HEK293 (cell line): ENCODE data around the gene WDR89.

Experiments
- CTCF ChIA-PET: fragments of 350-600 bp; formaldehyde crosslinking; extraction: SDS; loops from one replicate; lab custom pipeline; 2021; ENCODE audit warnings: antibody characterized with exemption; lab: Yijun Ruan, JAX
- POLR2A ChIA-PET: fragments of 300-600 bp; formaldehyde crosslinking; extraction: SDS; loops from one replicate; lab custom pipeline; 2020; ENCODE audit warnings: antibody characterized with exemption, inconsistent platforms; lab: Yijun Ruan, JAX
- H3K27ac ChIP-seq: fragments of 200-500 bp; sonication (Bioruptor generic); 2 replicates; pipeline ENCODE4 v1.5.1; 2014; ENCODE audit warnings: low read depth, low read length, control low read depth, inconsistent platforms; ENCODE audit errors: extremely low read depth
- H3K36me3 ChIP-seq, 2 experiments: fragments of 200-500 bp in 1 of 2; sonication (Bioruptor generic) in 1 of 2; 1 replicate in 1 of 2; 2 replicates in 1 of 2; pipeline ENCODE4 v1.5.1; 2014 to 2017; ENCODE audit warnings: inconsistent platforms in 2 of 2, low read length in 2 of 2; ENCODE audit not compliant: control insufficient read depth in 2 of 2, insufficient read depth in 1 of 2
- H3K4me1 ChIP-seq: fragments of 200-500 bp; sonication (Bioruptor generic); 2 replicates; pipeline ENCODE4 v1.5.1; 2014; ENCODE audit warnings: mild to moderate bottlenecking, low read length, inconsistent platforms; ENCODE audit not compliant: control insufficient read depth, insufficient read depth
- H3K4me3 ChIP-seq: 2 replicates; pipeline ENCODE4 v1.5.1; 2011; ENCODE audit warnings: low read depth, mild to moderate bottlenecking, control low read depth, low read length, moderate library complexity
- H3K9me3 ChIP-seq: fragments of 200-500 bp; sonication (Bioruptor generic); 2 replicates; pipeline ENCODE4 v1.5.1; 2014; ENCODE audit warnings: low read depth, low read length, inconsistent platforms; ENCODE audit not compliant: control insufficient read depth, insufficient read depth
- KLF1 ChIP-seq: fragments of 450-650 bp; formaldehyde crosslinking; IDR thresholded peaks from 2 replicates; pipeline ENCODE4 v1.5.1; 2016; ENCODE audit warnings: missing biosample characterization, missing genetic modification characterization
- KLF9 ChIP-seq: fragments of 450-650 bp; formaldehyde crosslinking; IDR thresholded peaks from 2 replicates; pipeline ENCODE4 v1.5.1; 2016; ENCODE audit warnings: missing biosample characterization, missing genetic modification characterization, low read depth
- WT1 ChIP-seq: fragments of 450-650 bp; formaldehyde crosslinking; IDR thresholded peaks from 2 replicates; pipeline ENCODE4 v1.5.1; 2016; ENCODE audit warnings: missing biosample characterization, missing genetic modification characterization
- YY2 ChIP-seq: fragments of 450-650 bp; formaldehyde crosslinking; IDR thresholded peaks from 2 replicates; pipeline ENCODE4 v1.5.1; 2016; ENCODE audit warnings: missing biosample characterization, missing genetic modification characterization
- ZFP69B ChIP-seq: fragments of 450-650 bp; formaldehyde crosslinking; IDR thresholded peaks from 2 replicates; pipeline ENCODE4 v1.5.1; 2016; ENCODE audit warnings: missing biosample characterization, missing genetic modification characterization
- ZNF140 ChIP-seq: fragments of 450-650 bp; formaldehyde crosslinking; IDR thresholded peaks from 2 replicates; pipeline ENCODE4 v1.5.1; 2016; ENCODE audit warnings: missing biosample characterization, missing genetic modification characterization
- ZNF16 ChIP-seq: fragments of 450-650 bp; formaldehyde crosslinking; IDR thresholded peaks from 2 replicates; pipeline ENCODE4 v1.5.1; 2016; ENCODE audit warnings: low read depth, missing biosample characterization, missing genetic modification characterization
- ZNF214 ChIP-seq: fragments of 450-650 bp; formaldehyde crosslinking; IDR thresholded peaks from 2 replicates; pipeline ENCODE4 v1.5.1; 2017; ENCODE audit warnings: missing biosample characterization, mild to moderate bottlenecking, missing genetic modification characterization, borderline replicate concordance
- ZNF266 ChIP-seq: fragments of 450-650 bp; formaldehyde crosslinking; IDR thresholded peaks from 2 replicates; pipeline ENCODE4 v1.5.1; 2016; ENCODE audit warnings: missing biosample characterization, missing genetic modification characterization, low read depth
- ZNF561 ChIP-seq: fragments of 450-650 bp; IDR thresholded peaks from 2 replicates; pipeline ENCODE4 v1.5.1; 2018; ENCODE audit warnings: missing biosample characterization, missing genetic modification characterization, borderline replicate concordance
- ZNF585B ChIP-seq: fragments of 450-650 bp; formaldehyde crosslinking; IDR thresholded peaks from 2 replicates; pipeline ENCODE4 v1.5.1; 2016; ENCODE audit warnings: missing biosample characterization, missing genetic modification characterization
- ZNF658 ChIP-seq: fragments of 450-650 bp; formaldehyde crosslinking; IDR thresholded peaks from 2 replicates; pipeline ENCODE4; 2016; ENCODE audit warnings: missing biosample characterization, missing genetic modification characterization
- ZNF664 ChIP-seq: fragments of 450-650 bp; formaldehyde crosslinking; IDR thresholded peaks from 2 replicates; pipeline ENCODE4 v1.5.1; 2016; ENCODE audit warnings: missing biosample characterization, missing genetic modification characterization
- ZNF707 ChIP-seq: fragments of 450-650 bp; formaldehyde crosslinking; IDR thresholded peaks from 2 replicates; pipeline ENCODE4 v1.5.1; 2016; ENCODE audit warnings: missing biosample characterization, missing genetic modification characterization
- TF ChIP-seq, protein P1 (sequence below): fragments of 450-650 bp; IDR thresholded peaks from 2 replicates; pipeline ENCODE4 v1.5.1; 2018; ENCODE audit warnings: missing biosample characterization, mild to moderate bottlenecking, missing genetic modification characterization
- TF ChIP-seq, protein P2 (sequence below): fragments of 450-650 bp; formaldehyde crosslinking; IDR thresholded peaks from 2 replicates; pipeline ENCODE4 v1.5.1; 2017; ENCODE audit warnings: missing biosample characterization, missing genetic modification characterization
- TF ChIP-seq, protein P3 (sequence below): fragments of 450-650 bp; formaldehyde crosslinking; IDR thresholded peaks from 2 replicates; pipeline ENCODE4 v1.5.1; 2016; ENCODE audit warnings: missing biosample characterization, missing genetic modification characterization

The WDR89 gene

DNA sequence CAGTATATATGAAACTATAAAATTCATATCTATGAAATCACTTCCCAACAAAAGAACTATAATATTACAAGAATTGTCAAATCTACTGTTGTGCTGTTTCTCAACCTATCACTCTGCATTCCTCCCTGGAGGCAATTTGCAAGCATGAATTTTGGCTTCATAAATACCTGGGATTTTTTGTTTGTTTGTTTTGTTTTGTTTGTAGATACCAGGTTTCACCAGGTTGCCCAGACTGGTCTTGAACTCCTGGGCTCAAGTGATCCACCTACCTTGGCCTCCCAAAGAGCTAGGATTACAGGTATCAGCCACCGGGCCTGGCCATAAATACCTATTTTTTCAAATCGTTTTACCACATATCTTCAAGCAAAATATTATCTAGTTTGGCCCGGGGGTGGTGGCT is 47.5 kb upstream of the WDR89 start:
- Histone ChIP-seq H3K36me3 (peaks cover 0 to 6% of the 10 kb centered on the region in 2 experiments), H3K9me3 (no peaks in the 10 kb centered on the region), H3K4me1 (no peaks in the 10 kb centered on the region), H3K27ac (no peak overlapping the region), H3K4me3 (no peak overlapping the region)
- POLR2A ChIA-PET, result no interaction called here
- CTCF ChIA-PET, result interaction anchor here (0.6 kb wide), 1 partner anchor 129 kb away, joined by 4 read pairs; no protein-coding TSS in a partner anchor
- TF ChIP-seq ZNF140 (no peak), WT1 (tag by site-specific recombination) (no peak), ZNF664 (tag by site-specific recombination) (no peak), ZNF707 (tag by site-specific recombination) (no peak), ZFP69B (tag by site-specific recombination) (no peak), KLF9 (tag by site-specific recombination) (no peak), KLF1 (tag by site-specific recombination) (no peak), YY2 (tag by site-specific recombination) (no peak), ZNF561 (tag by site-specific recombination) (no peak), ZNF585B (tag by site-specific recombination) (no peak), ZNF16 (tag by site-specific recombination) (no peak)
- TF ChIP-seq, protein P1, sequence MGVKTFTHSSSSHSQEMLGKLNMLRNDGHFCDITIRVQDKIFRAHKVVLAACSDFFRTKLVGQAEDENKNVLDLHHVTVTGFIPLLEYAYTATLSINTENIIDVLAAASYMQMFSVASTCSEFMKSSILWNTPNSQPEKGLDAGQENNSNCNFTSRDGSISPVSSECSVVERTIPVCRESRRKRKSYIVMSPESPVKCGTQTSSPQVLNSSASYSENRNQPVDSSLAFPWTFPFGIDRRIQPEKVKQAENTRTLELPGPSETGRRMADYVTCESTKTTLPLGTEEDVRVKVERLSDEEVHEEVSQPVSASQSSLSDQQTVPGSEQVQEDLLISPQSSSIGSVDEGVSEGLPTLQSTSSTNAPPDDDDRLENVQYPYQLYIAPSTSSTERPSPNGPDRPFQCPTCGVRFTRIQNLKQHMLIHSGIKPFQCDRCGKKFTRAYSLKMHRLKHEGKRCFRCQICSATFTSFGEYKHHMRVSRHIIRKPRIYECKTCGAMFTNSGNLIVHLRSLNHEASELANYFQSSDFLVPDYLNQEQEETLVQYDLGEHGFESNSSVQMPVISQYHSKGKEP (tag by site-specific recombination), result no peak
- TF ChIP-seq, protein P2, sequence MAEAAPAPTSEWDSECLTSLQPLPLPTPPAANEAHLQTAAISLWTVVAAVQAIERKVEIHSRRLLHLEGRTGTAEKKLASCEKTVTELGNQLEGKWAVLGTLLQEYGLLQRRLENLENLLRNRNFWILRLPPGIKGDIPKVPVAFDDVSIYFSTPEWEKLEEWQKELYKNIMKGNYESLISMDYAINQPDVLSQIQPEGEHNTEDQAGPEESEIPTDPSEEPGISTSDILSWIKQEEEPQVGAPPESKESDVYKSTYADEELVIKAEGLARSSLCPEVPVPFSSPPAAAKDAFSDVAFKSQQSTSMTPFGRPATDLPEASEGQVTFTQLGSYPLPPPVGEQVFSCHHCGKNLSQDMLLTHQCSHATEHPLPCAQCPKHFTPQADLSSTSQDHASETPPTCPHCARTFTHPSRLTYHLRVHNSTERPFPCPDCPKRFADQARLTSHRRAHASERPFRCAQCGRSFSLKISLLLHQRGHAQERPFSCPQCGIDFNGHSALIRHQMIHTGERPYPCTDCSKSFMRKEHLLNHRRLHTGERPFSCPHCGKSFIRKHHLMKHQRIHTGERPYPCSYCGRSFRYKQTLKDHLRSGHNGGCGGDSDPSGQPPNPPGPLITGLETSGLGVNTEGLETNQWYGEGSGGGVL, result no peak
- TF ChIP-seq, protein P3, sequence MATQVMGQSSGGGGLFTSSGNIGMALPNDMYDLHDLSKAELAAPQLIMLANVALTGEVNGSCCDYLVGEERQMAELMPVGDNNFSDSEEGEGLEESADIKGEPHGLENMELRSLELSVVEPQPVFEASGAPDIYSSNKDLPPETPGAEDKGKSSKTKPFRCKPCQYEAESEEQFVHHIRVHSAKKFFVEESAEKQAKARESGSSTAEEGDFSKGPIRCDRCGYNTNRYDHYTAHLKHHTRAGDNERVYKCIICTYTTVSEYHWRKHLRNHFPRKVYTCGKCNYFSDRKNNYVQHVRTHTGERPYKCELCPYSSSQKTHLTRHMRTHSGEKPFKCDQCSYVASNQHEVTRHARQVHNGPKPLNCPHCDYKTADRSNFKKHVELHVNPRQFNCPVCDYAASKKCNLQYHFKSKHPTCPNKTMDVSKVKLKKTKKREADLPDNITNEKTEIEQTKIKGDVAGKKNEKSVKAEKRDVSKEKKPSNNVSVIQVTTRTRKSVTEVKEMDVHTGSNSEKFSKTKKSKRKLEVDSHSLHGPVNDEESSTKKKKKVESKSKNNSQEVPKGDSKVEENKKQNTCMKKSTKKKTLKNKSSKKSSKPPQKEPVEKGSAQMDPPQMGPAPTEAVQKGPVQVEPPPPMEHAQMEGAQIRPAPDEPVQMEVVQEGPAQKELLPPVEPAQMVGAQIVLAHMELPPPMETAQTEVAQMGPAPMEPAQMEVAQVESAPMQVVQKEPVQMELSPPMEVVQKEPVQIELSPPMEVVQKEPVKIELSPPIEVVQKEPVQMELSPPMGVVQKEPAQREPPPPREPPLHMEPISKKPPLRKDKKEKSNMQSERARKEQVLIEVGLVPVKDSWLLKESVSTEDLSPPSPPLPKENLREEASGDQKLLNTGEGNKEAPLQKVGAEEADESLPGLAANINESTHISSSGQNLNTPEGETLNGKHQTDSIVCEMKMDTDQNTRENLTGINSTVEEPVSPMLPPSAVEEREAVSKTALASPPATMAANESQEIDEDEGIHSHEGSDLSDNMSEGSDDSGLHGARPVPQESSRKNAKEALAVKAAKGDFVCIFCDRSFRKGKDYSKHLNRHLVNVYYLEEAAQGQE, result no peak

DNA sequence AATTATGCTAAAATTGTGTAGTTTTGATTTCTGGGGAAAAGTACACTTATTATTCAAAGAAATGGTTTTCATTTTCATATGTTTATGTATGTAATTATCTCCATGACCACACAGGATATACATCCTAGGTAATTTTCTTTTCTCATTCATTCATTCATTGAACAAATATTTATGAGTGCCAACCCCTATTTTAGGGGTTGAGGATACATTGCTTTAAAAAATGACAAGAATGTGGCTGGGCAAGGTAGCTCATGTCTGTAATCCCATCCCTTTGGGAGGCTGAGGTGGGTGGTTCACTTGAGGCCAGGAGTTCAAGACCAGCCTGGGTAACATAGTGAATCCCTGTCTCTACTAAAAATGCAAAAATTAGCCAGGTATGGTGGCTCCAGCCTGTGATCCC is 45.3 kb upstream of the WDR89 start:
- no peak for TF ChIP-seq ZNF266 (tag by site-specific recombination)
- no peak for TF ChIP-seq ZNF214
- no peak for TF ChIP-seq ZNF561 (tag by site-specific recombination)
- TF ChIP-seq ZNF658 (tag by site-specific recombination), result no peak
- Histone ChIP-seq H3K4me3 (no peak overlapping the region), H3K9me3 (no peaks in the 10 kb centered on the region), H3K36me3 (peaks cover 0 to 6% of the 10 kb centered on the region in 2 experiments), H3K4me1 (peaks cover 2% of the 10 kb centered on the region), H3K27ac (no peak overlapping the region)
- CTCF ChIA-PET, result no interaction called here
- POLR2A ChIA-PET, result no interaction called here
